HG02981 (cell line): ENCODE measurements around the gene KCNJ2.

Experiments used
- ATAC-seq: cut with Tn5 transposase; IDR thresholded peaks from one replicate; pipeline ENCODE4 v1.9.1; 2021; ENCODE audit warnings: mild to moderate bottlenecking, moderate library complexity; ENCODE audit not compliant: unreplicated experiment

KCNJ2 gene

GRCh38 chr17:70158591-70158990 lies 10.7 kb upstream of the KCNJ2 start:
- ATAC-seq = no peak

GRCh38 chr17:70159980-70160379 lies 9.4 kb upstream of the KCNJ2 start:
- no peak for ATAC-seq

GRCh38 chr17:70161519-70161918 lies 7.8 kb upstream of the KCNJ2 start:
- no peak for ATAC-seq

- no peak for ATAC-seq
Measured at GRCh38 chr17:70165383-70165782, 3.9 kb upstream of the KCNJ2 start.

GRCh38 chr17:70166615-70167014 lies 2.7 kb upstream of the KCNJ2 start:
- no peak for ATAC-seq

GRCh38 chr17:70168044-70168976 lies 1.0 kb upstream of the KCNJ2 start:
- ATAC-seq = peak; percentile 8

- ATAC-seq = no peak
Measured at GRCh38 chr17:70169709-70170597, 621 bp downstream of the KCNJ2 start.

- no peak for ATAC-seq
Measured at GRCh38 chr17:70171159-70171558, 1.8 kb downstream of the KCNJ2 start.

- no peak for ATAC-seq
Measured at GRCh38 chr17:70172449-70172848, 3.1 kb downstream of the KCNJ2 start.

- ATAC-seq = no peak
Measured at GRCh38 chr17:70172923-70173322, 3.6 kb downstream of the KCNJ2 start.

GRCh38 chr17:70173681-70174080 lies 4.3 kb downstream of the KCNJ2 start:
- no peak for ATAC-seq

GRCh38 chr17:70181376-70181775 lies 12.0 kb downstream of the KCNJ2 start:
- no peak for ATAC-seq

GRCh38 chr17:70181866-70182265 lies 12.5 kb downstream of the KCNJ2 start:
- no peak for ATAC-seq

GRCh38 chr17:70183508-70183907 lies 14.2 kb downstream of the KCNJ2 start:
- ATAC-seq = no peak

GRCh38 chr17:70184207-70184606 lies 14.9 kb downstream of the KCNJ2 start:
- ATAC-seq = no peak

GRCh38 chr17:70184770-70185169 lies 15.4 kb downstream of the KCNJ2 start:
- no peak for ATAC-seq

GRCh38 chr17:70185285-70185684 lies 16.0 kb downstream of the KCNJ2 start:
- ATAC-seq = no peak

- ATAC-seq = no peak
Measured at GRCh38 chr17:70187383-70187782, 18.1 kb downstream of the KCNJ2 start.

- no peak for ATAC-seq
Measured at GRCh38 chr17:70190959-70191805, 21.9 kb downstream of the KCNJ2 start.

GRCh38 chr17:70195091-70195490 lies 25.8 kb downstream of the KCNJ2 start:
- ATAC-seq = no peak
